DMS153 (cell line): ENCODE data around the gene NOX3.
"Not testable (repeated sequence)": the region's sequence is repeated elsewhere in the genome, so short reads cannot be mapped to it uniquely, and the experiment has no call there.

Experiments used
- DNase-seq: peaks from one replicate; lab custom pipeline; 2025; lab: John Stamatoyannopoulos, UW

NOX3 gene

GRCh38 chr6:155364844-155365437 lies 90.7 kb downstream of the NOX3 start:
- DNase-seq: no peak

DNA sequence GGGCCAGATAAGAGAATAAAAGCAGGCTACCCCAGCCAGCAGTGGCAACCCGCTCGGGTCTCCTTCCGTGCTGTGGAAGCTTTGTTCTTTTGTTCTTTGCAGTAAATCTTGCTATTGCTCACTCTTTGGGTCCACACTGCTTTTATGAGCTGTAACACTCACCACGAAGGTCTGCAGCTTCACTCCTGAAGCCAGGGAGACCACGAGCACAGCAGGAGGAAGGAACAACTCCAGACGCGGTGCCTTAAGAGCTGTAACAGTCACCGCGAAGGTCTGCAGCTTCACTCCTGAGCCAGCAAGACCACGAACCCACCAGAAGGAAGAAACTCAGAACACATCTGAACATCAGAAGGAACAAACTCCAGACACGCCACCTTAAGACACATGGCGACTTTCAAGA lies 91.6 kb downstream of the NOX3 start:
- not testable (repeated sequence) for DNase-seq

DNA sequence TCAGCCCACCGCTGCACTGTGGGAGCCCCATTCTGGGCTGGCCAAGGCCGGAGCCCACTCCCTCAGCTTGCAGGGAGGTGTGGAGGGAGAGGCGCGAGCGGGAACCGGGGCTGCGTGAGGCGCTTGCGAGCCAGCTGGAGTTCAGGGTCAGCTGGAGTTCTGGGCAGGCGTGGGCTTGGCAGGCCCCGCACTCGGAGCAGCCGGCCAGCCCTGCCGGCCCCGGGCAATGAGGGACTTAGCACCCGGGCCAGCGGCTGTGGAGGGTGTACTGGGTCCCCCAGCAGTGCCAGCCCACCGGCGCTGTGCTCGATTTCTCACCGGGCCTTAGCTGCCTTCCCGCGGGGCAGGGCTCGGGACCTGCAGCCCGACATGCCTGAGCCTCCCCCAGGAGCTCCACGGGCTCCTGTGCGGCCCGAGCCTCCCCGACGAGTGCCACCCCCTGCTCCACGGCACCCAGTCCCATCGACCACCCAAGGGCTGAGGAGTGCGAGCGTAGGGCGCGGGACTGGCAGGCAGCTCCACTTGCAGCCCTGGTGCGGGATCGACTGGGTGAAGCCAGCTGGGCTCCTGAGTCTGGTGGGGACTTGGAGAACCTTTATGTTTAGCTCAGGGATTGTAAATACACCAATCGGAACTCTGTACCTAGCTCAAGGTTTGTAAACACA lies 92.5 kb downstream of the NOX3 start:
- DNase-seq: not testable (repeated sequence)

DNA sequence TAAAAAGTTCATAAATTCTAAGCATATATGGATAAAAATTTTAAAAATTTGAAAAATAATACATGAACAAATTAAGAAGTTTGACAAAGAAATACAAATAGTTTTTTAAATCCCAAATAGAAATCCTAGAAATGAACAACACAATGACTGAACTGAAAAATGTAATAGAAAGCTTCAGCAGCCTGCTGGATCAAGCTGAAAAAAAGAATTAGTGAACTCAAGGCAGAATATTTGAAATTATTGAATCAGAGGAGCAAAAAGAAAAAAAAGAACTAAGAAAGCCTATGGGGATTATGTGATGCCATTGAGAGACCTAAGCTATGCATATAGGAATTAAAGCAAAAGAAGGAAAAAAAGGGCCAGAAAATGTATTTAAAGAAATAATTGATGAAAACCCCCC lies 101.5 kb downstream of the NOX3 start:
- DNase-seq: no peak

GRCh38 chr6:155352811-155353210 lies 102.8 kb downstream of the NOX3 start:
- DNase-seq: no peak

- DNase-seq: no peak
These were observed 103.6 kb downstream of the NOX3 start for GRCh38 chr6:155352130-155352420.

- no peak for DNase-seq
These were observed 104.1 kb downstream of the NOX3 start for GRCh38 chr6:155351273-155352129.

DNA sequence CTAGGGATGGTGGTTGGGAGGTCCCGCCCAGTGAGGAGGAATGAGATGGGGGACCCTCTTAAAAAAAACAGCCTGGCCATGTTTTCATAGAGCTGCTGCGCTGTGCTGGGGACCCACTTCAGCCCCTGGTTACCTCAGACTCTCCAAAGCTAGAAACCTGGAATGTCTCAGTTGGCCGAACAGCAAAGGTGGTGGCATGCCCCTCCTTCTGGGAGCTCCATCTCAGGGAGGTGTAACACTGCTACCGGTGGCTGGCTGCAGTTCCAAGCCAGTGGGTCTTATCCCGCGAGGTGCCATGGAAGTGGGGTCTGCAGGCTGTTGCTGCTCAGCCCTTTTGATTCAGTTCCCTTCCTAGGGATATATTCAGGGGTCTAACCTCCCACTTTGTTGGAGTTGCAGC lies 105.7 kb downstream of the NOX3 start:
- DNase-seq: no peak

DNA sequence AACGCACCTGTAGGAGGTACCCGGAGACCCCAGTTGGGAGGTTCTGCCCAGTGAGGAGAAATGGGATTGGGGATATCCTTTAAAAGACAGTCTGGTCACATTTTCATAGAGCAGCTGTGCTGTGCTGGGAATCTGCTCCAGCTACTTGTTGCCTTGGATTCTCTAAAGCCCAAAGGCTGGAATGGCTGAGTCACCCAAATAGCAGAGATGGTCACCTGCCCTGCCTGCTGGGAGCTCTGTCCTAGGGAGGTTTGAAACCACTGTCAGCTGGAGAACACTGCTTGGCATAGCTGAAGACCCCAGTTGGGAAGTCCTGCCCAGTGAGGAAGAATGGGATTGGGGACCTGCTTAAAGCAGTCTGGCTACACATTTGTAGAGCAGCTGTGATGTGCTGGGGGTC lies 106.5 kb downstream of the NOX3 start:
- no peak for DNase-seq

GRCh38 chr6:155347800-155348199 lies 107.8 kb downstream of the NOX3 start:
- DNase-seq: no peak

DNA sequence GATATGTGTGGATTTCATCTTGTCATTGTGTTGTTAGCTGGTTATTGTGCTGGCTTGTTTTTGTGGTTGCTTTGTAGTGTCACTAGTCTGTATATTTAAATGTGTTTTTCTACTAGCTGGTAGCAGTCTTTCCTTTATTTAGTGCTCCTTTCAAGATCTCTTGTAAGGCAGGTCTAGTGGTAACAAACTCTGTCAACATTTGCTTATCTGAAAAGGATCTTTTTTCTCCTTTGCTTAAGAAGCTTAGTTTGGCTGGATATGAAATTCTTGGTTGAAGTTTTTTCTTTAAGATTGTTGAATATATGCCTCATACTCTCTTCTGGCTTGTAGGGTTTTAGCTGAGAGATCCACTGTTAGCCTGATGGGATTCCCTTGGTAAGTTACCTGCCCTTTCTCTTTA lies 108.7 kb downstream of the NOX3 start:
- no peak for DNase-seq
